GM18867 (cell line): ENCODE data around the gene ARSH.
"Not testable (repeated sequence)": the region's sequence is repeated elsewhere in the genome, so short reads cannot be mapped to it uniquely, and the experiment has no call there.

Experiments
- ATAC-seq: cut with Tn5 transposase; IDR thresholded peaks from one replicate; pipeline ENCODE4 v1.9.1; 2021; ENCODE audit warnings: mild to moderate bottlenecking, moderate library complexity; ENCODE audit not compliant: unreplicated experiment

ARSH gene

DNA sequence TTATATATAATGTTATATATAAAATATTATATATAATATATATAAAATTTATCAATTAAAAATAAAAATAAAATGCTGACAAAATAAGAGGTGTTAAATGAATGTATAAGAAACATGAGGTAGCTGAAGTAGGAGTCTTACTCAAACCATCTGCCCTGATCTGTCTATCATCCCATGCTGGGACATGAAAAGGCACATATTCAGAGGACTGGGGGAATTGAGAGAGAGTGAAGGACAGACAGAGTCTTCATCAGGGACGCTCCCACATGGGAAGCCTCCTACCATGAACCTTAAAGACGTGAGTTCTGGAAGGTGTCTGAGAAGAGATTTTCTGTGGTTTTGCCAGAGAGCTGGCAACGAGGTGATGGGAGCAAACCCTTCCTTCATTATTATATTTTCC, 30.9 kb downstream of the ARSH start:
- no peak for ATAC-seq

- ATAC-seq: no peak
These were observed 37.9 kb downstream of the ARSH start for GRCh38 chrX:3044196-3044595.

GRCh38 chrX:3044671-3045070, 38.3 kb downstream of the ARSH start:
- no peak for ATAC-seq

DNA sequence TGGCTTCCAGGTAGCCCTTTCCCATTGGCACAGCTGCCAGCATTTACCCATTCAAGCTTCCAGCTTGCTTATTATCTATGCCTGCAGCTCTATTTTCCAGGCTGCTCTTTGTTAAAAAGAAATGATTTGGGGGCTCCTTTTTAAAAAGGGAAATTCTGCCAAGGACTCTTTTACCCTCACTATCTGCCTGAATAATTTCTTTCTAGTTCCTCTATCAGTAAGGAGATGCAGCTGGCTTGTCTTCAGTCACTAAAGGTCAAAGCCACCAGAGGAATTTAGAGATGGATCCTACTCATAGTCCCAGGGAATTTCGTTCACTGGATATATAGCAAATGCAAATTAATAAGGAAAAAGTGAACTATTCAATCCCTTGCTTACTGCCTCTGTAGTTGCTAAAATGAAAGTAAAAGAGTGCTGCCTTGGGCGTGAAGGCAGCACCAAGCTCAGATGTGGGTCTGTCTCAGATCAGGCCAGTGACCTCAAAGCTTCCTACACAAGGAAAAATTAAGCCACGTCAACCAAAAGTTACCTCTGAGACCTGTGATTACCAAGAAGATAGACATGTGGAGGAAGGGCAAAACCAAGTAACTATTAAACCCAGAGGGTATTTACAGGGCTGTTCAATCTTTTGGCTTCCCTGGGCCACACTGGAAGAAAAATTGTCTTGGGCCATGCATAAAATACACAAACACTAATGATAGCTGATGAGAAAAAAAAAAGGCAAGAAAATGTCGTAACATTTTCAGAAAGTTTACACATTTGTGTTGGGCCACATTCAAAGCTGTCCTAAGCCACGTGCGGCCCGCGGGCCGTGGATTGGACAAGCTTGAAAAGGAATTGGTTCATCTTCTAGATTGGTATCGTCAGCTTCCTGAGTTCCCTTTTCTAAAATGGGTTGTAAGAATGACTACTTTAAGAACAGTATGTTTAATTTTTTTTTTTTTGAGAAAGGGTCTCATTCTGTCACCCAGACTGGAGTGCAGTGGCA, 40.2 kb downstream of the ARSH start:
- ATAC-seq: peak; percentile 81

DNA sequence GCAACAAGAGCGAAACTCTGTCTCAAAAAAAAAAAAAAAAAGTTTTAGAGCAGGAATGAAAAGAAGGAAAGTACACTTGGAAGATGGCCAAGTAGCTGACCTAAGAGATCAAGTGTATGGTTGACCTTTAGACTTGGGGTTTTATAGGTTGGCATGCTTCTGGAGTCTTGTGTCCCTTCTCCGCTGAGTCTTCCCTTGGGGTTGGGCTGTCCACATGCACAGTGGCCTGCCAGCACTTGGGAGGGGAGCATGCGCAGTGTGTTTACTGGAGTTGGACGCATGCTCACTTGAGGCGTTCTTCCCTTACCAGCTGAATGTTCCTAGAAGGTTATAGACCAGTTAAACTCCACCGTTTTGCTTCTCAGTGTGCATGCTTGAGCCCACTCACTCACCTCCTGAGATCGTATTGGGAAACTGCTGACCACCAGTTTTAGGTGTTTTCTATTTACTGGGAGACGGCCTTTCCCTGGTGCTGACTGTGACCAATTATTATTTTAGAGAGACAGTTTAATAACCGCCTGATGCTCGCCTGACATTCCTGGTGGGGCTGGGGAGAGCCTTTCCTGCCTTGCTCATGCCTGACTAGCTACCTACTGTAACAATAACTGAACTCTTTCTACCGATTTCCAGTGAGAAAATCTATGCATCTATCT, 44.3 kb downstream of the ARSH start:
- not testable (repeated sequence) for ATAC-seq

- ATAC-seq: no peak
These were observed 46.5 kb downstream of the ARSH start for GRCh38 chrX:3052860-3053259.

- ATAC-seq: no peak
These were observed 60.2 kb downstream of the ARSH start for GRCh38 chrX:3066555-3066954.

- no peak for ATAC-seq
These were observed 69.6 kb downstream of the ARSH start for GRCh38 chrX:3075959-3076358.

GRCh38 chrX:3076416-3076991, 70.2 kb downstream of the ARSH start:
- no peak for ATAC-seq
